Measurements from ENCODE around the gene ATRN.

GRCh38 chr20:3696745-3697587 lies 226.1 kb downstream of the ATRN start:
- TF ChIP-seq CTCF (optimal IDR thresholded peaks at IDR 0.05 in 1 of 3, IDR thresholded peaks at IDR 0.05 in 1 of 3, conservative IDR thresholded peaks at IDR 0.05 in 1 of 3; ENCODE audit: extremely low read depth in 1 of 3, insufficient read depth in 2 of 3, low read length in 3 of 3) = no peak
- no peak for TF ChIP-seq EZH2 (IDR thresholded peaks at IDR 0.05; ENCODE audit: low read length)

Measured in keratinocyte (primary cell).